Neural progenitor cell (in vitro differentiated cells): Measurements from ENCODE around the gene SLC35G1.

Experiments used
- EZH2 ChIP-seq: fragments of 200-600 bp; sonication (generic); IDR thresholded peaks from 2 replicates; pipeline ENCODE4 v1.6.1; 2017; ENCODE audit warnings: antibody characterized with exemption, mild to moderate bottlenecking, moderate library complexity
- EZH2phosphoT487 ChIP-seq: fragments of 200-600 bp; sonication (generic); IDR thresholded peaks from 2 replicates; pipeline ENCODE4 v1.6.1; 2017; ENCODE audit warnings: antibody characterized with exemption
- TF ChIP-seq, protein P1 (sequence below): fragments of 200-600 bp; sonication (generic); IDR thresholded peaks from 2 replicates; pipeline ENCODE4 v1.5.1; 2017; ENCODE audit warnings: antibody characterized with exemption, mild to moderate bottlenecking

DNA sequence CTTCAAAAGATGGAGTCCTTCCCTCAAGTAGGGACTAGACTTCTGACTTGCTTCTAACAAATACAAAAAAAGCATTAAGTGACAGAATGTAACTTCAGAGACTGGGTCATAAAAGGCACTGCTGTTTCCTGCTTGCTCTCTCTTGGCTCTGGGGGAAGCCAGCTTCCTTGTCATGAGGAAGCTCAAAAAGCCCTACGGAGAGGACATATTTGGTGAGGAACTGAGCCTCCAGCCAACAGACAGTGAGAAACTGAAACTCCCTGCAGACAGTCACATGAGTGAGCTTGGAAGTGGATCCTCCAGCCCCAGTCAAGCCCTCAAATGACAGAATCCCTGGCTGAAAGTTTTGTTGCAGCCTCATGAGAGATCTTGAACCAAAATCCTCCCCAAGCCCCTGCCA, 26.3 kb upstream of the SLC35G1 start:
- TF ChIP-seq, protein P1, sequence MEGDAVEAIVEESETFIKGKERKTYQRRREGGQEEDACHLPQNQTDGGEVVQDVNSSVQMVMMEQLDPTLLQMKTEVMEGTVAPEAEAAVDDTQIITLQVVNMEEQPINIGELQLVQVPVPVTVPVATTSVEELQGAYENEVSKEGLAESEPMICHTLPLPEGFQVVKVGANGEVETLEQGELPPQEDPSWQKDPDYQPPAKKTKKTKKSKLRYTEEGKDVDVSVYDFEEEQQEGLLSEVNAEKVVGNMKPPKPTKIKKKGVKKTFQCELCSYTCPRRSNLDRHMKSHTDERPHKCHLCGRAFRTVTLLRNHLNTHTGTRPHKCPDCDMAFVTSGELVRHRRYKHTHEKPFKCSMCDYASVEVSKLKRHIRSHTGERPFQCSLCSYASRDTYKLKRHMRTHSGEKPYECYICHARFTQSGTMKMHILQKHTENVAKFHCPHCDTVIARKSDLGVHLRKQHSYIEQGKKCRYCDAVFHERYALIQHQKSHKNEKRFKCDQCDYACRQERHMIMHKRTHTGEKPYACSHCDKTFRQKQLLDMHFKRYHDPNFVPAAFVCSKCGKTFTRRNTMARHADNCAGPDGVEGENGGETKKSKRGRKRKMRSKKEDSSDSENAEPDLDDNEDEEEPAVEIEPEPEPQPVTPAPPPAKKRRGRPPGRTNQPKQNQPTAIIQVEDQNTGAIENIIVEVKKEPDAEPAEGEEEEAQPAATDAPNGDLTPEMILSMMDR: no peak
- TF ChIP-seq EZH2phosphoT487 (no peak), EZH2 (no peak)
